Stimulated activated naive CD8-positive, alpha-beta T cell treated with anti-CD3 and anti-CD28 coated beads, Interleukin-15, amount 100 ng/mL, for 72 hours (primary cell): Measurements from ENCODE around the gene HEG1.
"Not testable (repeated sequence)": the region's sequence is repeated elsewhere in the genome, so short reads cannot be mapped to it uniquely, and the experiment has no call there.

Source experiments
- ATAC-seq: fragments of 150-1000 bp; cut with Tn5 transposase; 2 replicates; pipeline ENCODE4 v1.10.0; 2021; ENCODE audit warnings: mild to moderate bottlenecking, moderate library complexity
- DNase-seq, 2 donors: peaks; one replicate each; pipeline ENCODE4 v3.0.0; 2021 to 2022
- H3K27ac Mint-ChIP-seq, 2 donors: one replicate each; pipeline ENCODE4 v1.8.0; 2022; ENCODE audit warnings: mild to moderate bottlenecking in 2 of 2, mixed read lengths in 2 of 2, moderate library complexity in 2 of 2
- H3K27me3 Mint-ChIP-seq: one replicate; pipeline ENCODE4 v1.8.0; 2022; ENCODE audit warnings: mixed read lengths
- H3K4me1 Mint-ChIP-seq: one replicate; pipeline ENCODE4 v1.8.0; 2022; ENCODE audit warnings: mild to moderate bottlenecking, mixed read lengths
- H3K4me3 Mint-ChIP-seq, 2 donors: one replicate each; pipeline ENCODE4 v1.8.0; 2022; ENCODE audit warnings: mild to moderate bottlenecking in 2 of 2, mixed read lengths in 2 of 2, moderate library complexity in 1 of 2
- H3K9me3 Mint-ChIP-seq, 2 donors: one replicate each; pipeline ENCODE4 v1.8.0; 2022; ENCODE audit warnings: mixed read lengths in 2 of 2

The HEG1 gene

GRCh38 chr3:124969963-124970722, 85.7 kb downstream of the HEG1 start:
- Mint-ChIP-seq H3K9me3 (no peaks in the 10 kb centered on the region), H3K4me1 (peaks cover 6% of the 10 kb centered on the region), H3K27me3 (no peaks in the 10 kb centered on the region), H3K27ac (peak overlapping the region in 1 of 2 donors; percentile 20), H3K4me3 (no peak overlapping the region)
- DNase-seq = no peak
- no peak for ATAC-seq

GRCh38 chr3:124969190-124969589, 86.6 kb downstream of the HEG1 start:
- Mint-ChIP-seq H3K9me3 (no peaks in the 10 kb centered on the region), H3K27ac (peak overlapping the region in 1 of 2 donors; percentile 44), H3K4me1 (peaks cover 6% of the 10 kb centered on the region), H3K4me3 (no peak overlapping the region), H3K27me3 (no peaks in the 10 kb centered on the region)
- no peak for DNase-seq
- ATAC-seq = no peak

GRCh38 chr3:124967964-124968363, 87.8 kb downstream of the HEG1 start:
- Mint-ChIP-seq H3K27ac (no peak overlapping the region), H3K27me3 (no peaks in the 10 kb centered on the region), H3K9me3 (no peaks in the 10 kb centered on the region), H3K4me3 (no peak overlapping the region), H3K4me1 (peaks cover 6% of the 10 kb centered on the region)
- DNase-seq (no peak), ATAC-seq (no peak)

GRCh38 chr3:124966521-124967445, 89.0 kb downstream of the HEG1 start:
- Mint-ChIP-seq H3K4me3 (no peak overlapping the region), H3K9me3 (no peaks in the 10 kb centered on the region), H3K27ac (no peak overlapping the region), H3K4me1 (peaks cover 6% of the 10 kb centered on the region), H3K27me3 (peaks cover 8% of the 10 kb centered on the region)
- DNase-seq = no peak
- no peak for ATAC-seq

- DNase-seq (no peak), ATAC-seq (no peak)
- Mint-ChIP-seq H3K4me1 (peaks cover 6% of the 10 kb centered on the region), H3K4me3 (no peak overlapping the region), H3K27me3 (peaks cover 8% of the 10 kb centered on the region), H3K27ac (no peak overlapping the region), H3K9me3 (no peaks in the 10 kb centered on the region)
Measured at GRCh38 chr3:124965413-124965812, 90.4 kb downstream of the HEG1 start.

- no peak overlapping the region for H3K4me3 Mint-ChIP-seq
- peaks cover 8% of the 10 kb centered on the region for H3K27me3 Mint-ChIP-seq
- ATAC-seq (no peak), DNase-seq (no peak)
- no peaks in the 10 kb centered on the region for H3K9me3 Mint-ChIP-seq
- H3K27ac Mint-ChIP-seq = no peak overlapping the region
- peaks cover 6% of the 10 kb centered on the region for H3K4me1 Mint-ChIP-seq
Measured at GRCh38 chr3:124964387-124964786, 91.4 kb downstream of the HEG1 start.

- H3K27ac Mint-ChIP-seq = no peak overlapping the region
- ATAC-seq = no peak
- peaks cover 6% of the 10 kb centered on the region for H3K4me1 Mint-ChIP-seq
Measured at GRCh38 chr3:124963755-124964154, 92.0 kb downstream of the HEG1 start.

GRCh38 chr3:124962403-124962940, 93.3 kb downstream of the HEG1 start:
- no peak for DNase-seq
- Mint-ChIP-seq H3K4me3 (no peak overlapping the region), H3K9me3 (no peaks in the 10 kb centered on the region), H3K4me1 (no peaks in the 10 kb centered on the region), H3K27me3 (peaks cover 8% of the 10 kb centered on the region), H3K27ac (no peak overlapping the region)
- no peak for ATAC-seq

More at GRCh38 chr3:124963755-124964154, 92.0 kb downstream of the HEG1 start:
- no peak overlapping the region for H3K4me3 Mint-ChIP-seq
- H3K27me3 Mint-ChIP-seq = peaks cover 8% of the 10 kb centered on the region
- DNase-seq = no peak
- H3K9me3 Mint-ChIP-seq = no peaks in the 10 kb centered on the region

- Mint-ChIP-seq H3K27me3 (peaks cover 15% of the 10 kb centered on the region), H3K4me3 (no peak overlapping the region), H3K27ac (no peak overlapping the region), H3K9me3 (peaks cover 4 to 7% of the 10 kb centered on the region in 2 donors), H3K4me1 (no peaks in the 10 kb centered on the region)
- ATAC-seq = no peak
- DNase-seq = no peak
Measured at GRCh38 chr3:124960698-124961097, 95.1 kb downstream of the HEG1 start.

- Mint-ChIP-seq H3K27me3 (peaks cover 19% of the 10 kb centered on the region), H3K4me3 (no peak overlapping the region), H3K9me3 (peaks cover 4 to 7% of the 10 kb centered on the region in 2 donors), H3K27ac (no peak overlapping the region), H3K4me1 (no peaks in the 10 kb centered on the region)
- no peak for DNase-seq
- ATAC-seq = no peak
Measured at GRCh38 chr3:124960105-124960504, 95.7 kb downstream of the HEG1 start.

GRCh38 chr3:124957951-124958350, 97.8 kb downstream of the HEG1 start:
- H3K4me3 Mint-ChIP-seq, H3K27ac Mint-ChIP-seq, H3K4me1 Mint-ChIP-seq, ATAC-seq, DNase-seq, H3K9me3 Mint-ChIP-seq: not testable (repeated sequence)
- peaks cover 34% of the 10 kb centered on the region for H3K27me3 Mint-ChIP-seq

- ATAC-seq = no peak
- Mint-ChIP-seq H3K27me3 (peaks cover 33% of the 10 kb centered on the region), H3K27ac (no peak overlapping the region), H3K9me3 (peaks cover 4 to 7% of the 10 kb centered on the region in 2 donors), H3K4me3 (no peak overlapping the region), H3K4me1 (no peaks in the 10 kb centered on the region)
- DNase-seq = no peak
Measured at GRCh38 chr3:124952282-124952855, 103.4 kb downstream of the HEG1 start.

GRCh38 chr3:124951511-124952281, 104.1 kb downstream of the HEG1 start:
- ATAC-seq (no peak), DNase-seq (no peak)
- H3K4me3 Mint-ChIP-seq = no peak overlapping the region
- H3K27me3 Mint-ChIP-seq = peaks cover 27% of the 10 kb centered on the region
- H3K9me3 Mint-ChIP-seq = peaks cover under 1 to 2% of the 10 kb centered on the region in 2 donors
- H3K27ac Mint-ChIP-seq = no peak overlapping the region
- no peaks in the 10 kb centered on the region for H3K4me1 Mint-ChIP-seq

GRCh38 chr3:124950026-124950425, 105.8 kb downstream of the HEG1 start:
- DNase-seq (no peak), ATAC-seq (no peak)
- H3K27me3 Mint-ChIP-seq = peaks cover 26% of the 10 kb centered on the region
- no peak overlapping the region for H3K27ac Mint-ChIP-seq
- no peaks in the 10 kb centered on the region for H3K4me1 Mint-ChIP-seq
- no peak overlapping the region for H3K4me3 Mint-ChIP-seq
- H3K9me3 Mint-ChIP-seq = no peaks in the 10 kb centered on the region

GRCh38 chr3:124942613-124943012, 113.2 kb downstream of the HEG1 start:
- Mint-ChIP-seq H3K4me3 (no peak overlapping the region), H3K9me3 (no peaks in the 10 kb centered on the region), H3K4me1 (no peaks in the 10 kb centered on the region), H3K27me3 (peaks cover 6% of the 10 kb centered on the region), H3K27ac (no peak overlapping the region)
- DNase-seq (no peak), ATAC-seq (no peak)
